ENCODE measurements around the gene RANBP3L.
"Not testable (repeated sequence)": the region's sequence is repeated elsewhere in the genome, so short reads cannot be mapped to it uniquely, and the experiment has no call there.

The RANBP3L gene, protein sequence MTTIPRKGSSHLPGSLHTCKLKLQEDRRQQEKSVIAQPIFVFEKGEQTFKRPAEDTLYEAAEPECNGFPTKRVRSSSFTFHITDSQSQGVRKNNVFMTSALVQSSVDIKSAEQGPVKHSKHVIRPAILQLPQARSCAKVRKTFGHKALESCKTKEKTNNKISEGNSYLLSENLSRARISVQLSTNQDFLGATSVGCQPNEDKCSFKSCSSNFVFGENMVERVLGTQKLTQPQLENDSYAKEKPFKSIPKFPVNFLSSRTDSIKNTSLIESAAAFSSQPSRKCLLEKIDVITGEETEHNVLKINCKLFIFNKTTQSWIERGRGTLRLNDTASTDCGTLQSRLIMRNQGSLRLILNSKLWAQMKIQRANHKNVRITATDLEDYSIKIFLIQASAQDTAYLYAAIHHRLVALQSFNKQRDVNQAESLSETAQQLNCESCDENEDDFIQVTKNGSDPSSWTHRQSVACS

DNA sequence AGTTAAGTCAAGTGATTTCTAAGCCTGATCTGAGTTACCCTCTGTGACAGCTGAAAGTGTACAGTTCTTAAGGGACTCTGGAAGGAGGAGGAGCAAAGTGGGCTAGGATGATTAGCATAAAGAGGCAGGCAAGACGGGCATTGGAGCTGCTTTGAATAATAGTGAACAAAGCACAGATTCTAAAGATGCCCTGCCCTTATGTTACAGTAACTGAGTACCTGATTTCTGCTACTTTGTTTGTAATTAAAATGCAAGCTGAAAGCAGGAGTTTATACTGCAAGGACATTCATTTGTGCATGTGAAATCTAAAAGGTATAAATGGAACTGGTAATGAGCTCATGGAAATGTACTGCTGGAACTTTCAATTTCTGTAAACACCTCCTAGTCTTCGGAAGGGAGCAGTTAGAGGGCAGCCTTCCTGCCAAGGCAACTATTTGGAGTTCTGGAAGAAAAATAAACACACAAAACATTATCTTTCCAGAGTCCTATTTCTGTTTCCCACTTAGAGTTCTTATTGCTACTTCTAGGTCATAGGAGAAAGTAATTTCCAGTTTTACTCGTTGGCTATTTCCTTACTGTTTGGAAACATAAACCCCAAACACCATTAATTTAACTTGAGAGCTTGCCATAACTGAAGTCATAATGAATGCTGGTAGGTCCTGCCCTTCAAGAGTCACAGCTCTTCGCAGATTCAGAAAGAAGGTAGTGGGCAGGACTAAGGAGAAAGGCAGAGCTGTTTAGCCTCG is at the start of gene RANBP3L:
TSS of gene RANBP3L (minus strand) at position 45 of the 746 bp plus-strand sequence. CDS start 486 bp downstream, outside the sequence.
- DNase-seq, result no peak

DNA sequence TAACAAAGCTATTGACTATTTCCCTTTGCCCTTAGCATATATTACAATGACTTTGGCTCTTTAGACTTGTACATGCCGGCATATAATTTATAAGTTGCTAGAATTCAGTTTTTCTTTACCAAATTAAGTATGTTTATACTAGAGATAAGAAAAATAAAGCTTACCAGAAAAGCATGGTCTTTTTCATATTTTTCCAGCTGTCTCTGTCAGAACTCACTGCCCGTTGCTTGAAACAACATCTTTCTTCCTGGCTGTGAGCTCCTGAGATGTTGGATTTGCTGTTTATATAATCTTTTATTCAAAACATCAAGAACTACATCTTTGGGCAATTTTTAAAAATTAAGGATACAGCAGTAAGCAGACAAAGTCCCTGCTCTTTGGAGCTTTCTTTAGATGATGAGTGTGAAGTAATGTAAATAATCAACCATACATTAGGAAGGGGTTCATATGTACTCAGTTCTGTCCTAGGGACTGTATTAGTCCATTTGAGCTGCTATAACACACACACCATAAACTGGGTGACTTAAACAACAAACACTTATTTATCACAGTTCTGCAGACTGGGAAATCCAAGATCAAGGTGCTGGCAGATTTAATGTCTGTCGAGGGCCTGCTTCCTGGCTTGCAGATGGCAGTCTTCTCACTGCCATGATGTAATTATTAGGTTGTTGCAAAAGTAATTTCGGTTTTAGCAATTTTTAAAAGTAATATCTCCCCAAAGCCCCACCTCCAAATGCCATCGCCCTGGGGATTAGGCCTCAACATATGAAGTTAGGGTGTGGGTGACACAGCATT is 45.4 kb upstream of the RANBP3L start:
- no peak for DNase-seq

DNA sequence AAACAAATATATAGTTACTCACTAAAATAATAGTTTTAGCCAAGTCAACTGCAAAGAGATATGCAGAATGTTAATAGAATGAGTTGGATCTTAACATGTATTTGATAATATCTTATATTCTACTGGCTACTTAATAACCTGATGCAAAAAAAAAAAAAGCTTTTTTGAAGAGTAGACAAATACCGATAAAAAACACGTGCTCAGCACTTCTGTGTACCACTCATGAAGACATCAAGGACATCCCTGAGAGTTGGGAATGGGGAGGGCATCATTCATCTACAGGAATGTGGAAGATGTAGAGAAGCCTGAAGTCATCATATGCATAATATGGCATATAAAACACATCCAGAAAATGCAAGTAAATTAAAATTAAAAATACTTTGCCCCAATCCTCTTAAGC is 43.2 kb upstream of the RANBP3L start:
- no peak for DNase-seq

DNA sequence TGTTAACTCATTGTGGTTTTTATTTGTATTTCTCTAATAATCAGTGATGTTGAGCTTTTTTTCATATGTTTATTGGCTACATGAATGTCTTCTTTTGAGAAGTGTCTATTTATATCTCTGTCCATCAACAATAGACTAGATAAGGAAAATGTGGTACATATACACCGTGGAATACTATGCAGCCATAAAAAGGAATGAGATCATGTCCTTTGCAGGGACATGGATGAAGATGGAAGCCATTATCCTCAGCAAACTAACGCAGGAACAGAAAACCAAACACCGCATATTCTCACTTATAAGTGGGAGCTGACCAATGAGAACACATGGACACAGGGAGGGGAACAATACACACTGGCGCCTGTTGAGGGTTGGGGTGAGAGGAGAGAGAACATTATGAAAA is 40.0 kb upstream of the RANBP3L start:
- DNase-seq, result not testable (repeated sequence)

DNA sequence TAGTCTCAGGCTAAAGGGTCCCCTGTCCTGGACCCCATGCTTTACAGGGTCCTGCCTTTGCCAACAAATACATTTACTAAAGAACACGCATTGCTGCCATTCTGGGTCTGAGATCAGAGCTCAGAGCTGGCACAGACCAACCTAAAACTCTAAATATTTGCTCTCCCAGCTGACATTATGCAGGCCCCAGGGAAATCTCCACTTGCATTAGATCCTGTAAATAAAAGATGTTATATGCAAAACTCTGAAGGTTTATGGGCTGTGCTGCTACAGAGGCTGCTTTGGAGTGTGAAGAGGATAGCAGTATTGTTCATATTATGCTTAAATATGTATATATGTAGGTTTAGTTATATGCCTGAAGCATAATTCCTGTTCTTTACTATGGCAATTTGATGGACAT is 35.9 kb upstream of the RANBP3L start:
- DNase-seq, result no peak

DNA sequence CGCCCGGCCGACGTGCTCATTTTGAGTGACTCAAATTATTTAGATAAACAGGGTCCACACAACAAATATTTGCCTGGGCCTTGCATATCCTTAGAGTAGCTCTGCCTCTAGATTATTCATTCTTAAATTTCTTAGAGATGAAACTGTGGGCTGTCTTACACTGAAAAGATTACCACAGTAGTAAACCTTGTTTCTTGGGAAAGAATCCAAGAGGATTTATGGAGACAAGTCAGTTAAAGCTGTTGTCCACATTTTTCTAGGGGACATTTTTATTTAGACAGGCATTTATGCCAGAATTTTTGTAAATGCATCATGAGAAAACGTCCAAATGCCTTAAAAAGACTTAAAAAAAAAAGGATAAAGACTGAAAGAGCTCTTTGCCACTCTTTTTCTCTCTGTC is 32.6 kb upstream of the RANBP3L start:
- no peak for DNase-seq

DNA sequence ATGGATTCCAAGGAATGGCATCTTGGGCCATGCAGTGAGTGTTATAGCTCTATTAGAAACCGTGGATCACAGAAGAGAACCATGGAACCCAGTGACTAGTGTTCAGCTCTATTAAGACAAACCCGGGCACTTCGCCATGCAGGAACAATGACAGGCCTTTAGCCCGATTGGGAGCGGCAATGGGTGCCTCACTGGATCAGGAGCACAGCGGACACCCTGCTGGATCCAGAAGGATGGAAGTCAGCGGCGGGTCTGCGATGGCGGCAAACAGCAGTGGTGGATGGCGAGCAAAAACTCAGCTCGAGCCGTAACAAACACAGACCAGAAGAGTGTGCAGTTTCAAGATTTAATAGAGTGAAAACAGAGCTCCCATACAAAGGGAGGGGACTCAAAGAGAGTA is 31.0 kb upstream of the RANBP3L start:
- DNase-seq, result not testable (repeated sequence)

DNA sequence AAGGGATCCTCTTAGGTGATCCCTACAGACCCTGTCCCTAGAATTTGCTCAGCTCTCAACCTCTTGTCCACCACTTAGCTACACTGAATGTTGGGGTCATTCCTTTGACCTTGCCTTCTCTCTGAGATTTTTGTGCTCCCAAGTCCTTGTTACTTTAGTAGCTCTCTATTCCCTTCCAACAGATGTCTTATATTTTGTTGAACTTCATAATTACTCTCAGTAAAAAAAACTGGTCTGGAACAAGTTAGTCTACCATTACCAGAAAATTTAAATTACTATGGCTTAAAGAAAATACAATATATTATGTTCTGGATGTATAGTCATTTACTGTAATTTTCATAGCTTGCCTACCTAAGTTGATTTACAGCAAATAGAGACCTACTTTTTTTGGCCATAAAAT is 23.5 kb upstream of the RANBP3L start:
- DNase-seq, result no peak

DNA sequence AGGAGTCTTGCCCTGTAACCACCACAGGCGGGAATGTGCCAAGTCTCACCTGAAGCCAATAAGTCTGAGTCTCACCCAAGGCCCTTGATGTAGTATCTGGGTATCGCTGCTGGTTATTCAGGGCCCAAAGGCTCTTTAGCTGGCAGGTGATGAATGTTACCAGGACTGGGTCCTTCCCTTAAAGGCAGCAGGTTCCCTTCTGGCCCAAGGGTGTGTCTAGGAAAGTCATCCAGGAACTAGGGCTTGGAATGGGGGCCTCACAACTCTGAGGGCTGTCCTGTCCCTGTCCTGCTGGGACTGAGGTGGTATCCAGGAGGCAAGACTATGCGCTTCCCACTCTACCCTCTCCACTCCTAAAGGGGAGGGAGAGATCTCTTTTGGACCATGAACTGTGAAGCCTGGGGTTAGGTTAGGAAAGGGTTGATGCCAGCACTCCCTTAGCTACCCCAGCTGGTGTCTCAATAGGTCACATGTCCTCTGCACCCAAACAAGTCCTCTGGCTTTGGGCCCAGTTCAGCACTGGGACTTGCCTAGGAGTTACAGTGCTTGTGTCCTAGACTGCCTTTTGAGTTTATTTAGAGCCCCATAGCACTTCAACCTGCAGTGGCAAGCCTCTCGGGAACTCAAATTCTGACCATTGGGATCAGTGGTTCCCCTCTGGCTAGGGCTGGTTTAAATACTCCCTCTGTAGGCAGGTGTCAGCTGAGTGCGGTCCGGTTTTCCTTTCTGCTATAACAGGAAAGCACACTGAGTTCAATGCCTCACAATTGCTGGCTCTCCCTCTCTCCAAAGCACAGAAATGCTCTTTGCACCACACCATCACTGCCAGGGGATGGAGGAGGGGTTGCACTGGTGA is 22.5 kb upstream of the RANBP3L start:
- no peak for DNase-seq

DNA sequence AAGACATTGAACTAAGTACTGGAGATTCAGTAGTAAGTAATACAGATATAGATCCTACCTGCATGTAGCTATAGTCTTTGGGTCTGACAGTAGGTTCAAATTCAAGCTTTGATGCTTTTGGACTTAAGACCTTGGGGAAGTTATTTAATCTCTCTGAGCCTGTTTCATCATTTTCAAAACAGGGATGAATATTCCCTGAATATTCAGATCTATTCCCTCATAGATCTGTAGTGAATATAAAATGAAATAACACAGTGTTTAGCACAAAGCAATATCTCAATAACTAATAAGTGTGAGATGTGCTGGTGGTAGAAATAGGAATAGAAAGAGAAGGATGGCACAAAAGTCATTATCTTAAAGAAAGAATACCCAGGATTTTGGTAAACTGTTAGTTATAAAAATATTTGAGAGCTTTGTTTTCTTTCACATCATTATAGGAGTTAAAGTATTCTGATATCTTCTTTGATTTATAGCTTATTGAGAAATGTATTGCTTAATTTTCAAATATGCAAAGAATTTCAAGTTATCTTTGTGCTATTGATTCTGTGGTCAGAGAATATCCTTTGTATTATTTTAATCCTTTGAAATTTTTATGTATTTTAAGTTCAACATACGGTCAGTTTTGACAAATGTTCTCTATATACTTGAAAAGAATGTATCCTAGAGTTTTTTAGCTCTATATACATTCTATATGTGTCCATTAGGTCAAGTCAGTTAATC is 11.4 kb upstream of the RANBP3L start:
- no peak for DNase-seq

DNA sequence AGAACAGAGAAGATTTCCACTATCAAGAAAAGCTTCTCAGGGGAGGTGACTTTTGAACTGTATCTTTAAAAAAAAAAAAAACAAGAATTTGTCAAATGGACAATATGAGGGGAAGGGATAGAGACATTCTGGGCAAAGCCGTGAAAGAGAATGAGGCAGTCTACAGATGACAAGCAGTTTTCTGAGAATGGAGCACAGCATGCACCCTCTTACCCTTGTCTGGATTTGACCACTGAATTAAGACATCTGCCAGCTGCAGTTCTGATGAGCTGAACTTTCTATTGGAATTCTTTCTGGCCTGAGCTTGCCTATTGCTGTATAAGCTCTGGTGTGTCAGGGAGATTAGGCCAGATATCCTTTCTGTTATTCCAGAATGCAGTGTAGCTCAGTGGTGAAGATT is 10.3 kb upstream of the RANBP3L start:
- no peak for DNase-seq

DNA sequence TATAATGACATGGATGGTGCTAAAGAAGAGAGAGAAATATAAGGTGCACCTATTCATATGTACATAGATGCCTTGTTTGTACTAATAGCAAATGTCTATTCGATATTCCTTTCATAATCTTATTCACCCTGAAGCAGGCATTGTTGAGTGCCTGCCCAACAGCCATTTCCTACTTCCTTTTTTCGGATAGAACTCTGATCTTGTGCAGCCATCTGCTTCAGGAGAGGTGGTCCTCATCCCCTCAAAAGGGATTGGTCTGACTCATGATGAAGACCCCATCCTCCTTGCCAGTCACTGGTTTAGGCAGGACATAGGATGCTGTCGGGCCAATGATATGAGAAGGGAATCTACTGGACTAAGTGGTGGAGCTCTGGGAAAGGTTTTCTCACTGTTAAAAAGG is 8.4 kb upstream of the RANBP3L start:
- DNase-seq, result no peak

DNA sequence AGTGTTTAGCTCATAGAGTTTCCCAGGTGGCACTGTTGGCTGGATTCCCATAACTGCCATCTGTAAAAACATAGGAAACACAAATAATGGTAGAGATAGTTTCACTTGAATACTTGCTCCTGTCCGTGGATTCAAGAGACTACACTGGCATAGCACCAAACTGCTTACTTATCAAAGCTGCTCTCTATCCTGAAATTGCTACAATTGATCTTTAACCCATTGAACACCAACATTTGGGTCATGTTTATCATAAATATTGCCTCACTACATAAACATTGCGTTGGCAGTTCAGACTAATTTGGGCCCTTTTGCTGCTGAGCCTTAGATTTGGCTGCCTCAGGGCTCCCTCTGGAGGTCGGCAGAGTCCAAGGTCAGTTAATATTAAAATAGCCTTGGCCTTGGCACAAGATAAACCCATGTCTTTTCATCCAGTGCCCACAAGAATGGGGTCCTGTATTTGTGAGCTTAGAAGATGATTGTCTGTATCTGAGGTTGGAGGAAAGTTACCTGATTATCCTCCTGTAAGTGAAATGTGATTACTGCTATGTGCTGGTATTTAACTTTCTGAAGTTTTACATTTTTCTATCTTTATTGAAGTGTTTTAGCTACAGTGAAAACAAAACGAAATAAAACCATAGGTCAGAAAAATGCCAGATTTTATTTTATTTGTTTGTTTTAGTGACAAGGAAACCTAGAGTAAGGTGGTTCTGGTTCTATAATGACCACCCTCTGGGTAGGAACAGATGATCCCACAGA is 4.0 kb upstream of the RANBP3L start:
- DNase-seq, result peak; percentile 20

DNA sequence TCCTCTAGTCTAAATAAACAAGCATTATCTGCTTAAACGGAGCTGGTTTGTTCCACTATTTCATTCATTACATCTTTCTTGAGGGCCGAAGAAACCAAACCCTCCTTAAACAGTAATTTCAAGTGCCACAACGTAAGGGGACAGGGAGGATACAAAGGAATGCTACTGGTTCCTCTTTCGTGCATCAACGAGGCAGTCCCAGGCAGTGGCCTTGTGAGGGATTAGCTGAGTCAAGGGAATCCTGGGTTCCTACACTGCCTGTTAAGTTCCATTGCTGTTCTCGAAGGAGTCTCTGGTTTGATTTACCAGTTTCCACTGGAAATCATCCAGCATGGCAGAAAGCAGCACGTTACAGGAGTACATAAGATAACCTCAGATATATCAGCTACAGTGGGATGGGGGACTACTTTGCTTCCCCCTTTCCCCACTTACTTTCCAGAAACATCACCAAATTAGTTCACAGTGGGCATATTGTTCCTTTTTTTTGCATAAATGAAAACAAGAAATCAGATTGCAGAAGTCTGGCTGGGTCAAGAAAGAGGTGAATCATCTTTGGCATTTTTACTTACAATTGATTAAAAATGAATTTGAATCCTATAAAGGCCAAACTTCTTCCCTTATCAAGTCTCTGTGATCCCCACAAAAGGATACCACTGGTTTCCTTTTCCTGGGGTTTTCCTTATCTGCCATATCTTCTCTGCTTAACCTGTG is 2.5 kb upstream of the RANBP3L start:
- DNase-seq, result no peak

DNA sequence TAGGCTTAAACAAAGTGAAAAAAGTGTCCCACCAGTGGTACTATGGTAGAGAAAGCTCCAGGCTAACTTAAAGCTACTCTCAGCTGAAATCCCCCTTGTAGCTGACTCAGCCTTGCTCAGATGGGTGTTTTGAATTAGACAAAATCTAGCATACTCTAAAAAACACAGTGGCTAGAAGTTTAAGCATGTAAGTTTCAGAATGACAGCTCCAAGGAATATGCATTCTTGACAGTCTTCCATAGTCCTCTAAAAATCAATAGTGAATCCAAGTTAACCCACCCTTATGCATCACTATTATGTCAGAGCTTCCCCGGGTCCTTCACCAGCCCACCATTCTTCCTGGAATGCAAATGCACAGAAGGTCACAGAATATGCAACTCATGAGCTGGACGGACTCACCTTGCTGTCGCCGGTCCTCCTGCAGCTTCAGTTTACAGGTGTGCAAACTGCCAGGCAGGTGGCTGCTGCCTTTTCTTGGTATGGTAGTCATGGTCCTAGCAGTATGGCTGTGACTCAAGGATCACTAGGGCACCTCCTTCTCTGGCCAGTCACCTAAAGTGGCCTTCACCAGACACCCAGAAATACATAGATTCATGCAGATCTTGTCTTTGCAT is 668 bp downstream of the RANBP3L start:
- DNase-seq, result peak; percentile 4

DNA sequence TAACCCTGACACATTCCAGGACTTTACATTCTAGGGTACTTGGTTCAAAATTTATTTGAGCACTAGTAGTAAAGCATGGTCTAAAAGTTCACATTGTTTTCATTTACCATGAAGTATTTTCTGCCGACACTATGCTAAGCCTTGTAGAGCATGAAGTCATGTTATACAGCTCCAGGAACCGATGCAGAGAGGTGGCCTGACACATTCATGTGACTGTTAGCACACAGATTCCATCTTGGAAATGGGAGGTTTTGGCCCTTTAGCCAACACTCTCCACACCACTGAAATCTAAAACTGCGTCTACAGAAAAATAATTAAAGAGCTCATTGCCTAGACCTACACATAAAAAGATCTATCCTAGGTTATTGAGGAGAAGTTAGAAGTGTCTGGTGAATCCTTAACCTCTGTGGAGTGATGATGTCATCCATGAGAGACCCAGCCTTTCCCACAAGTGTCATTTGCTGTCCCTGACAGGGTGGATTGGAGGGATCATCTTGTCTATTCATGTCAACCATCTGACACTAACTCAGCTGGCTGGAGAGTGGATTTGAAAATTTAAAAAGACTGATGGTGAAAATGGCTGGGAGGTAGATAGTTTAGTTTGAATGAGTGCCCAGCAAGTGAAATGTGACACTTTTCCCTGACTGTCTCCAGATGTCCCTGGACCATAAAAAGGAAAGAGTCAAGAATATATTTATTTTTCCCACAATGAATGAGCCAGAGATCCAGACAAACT is 1.3 kb downstream of the RANBP3L start:
- DNase-seq, result no peak

DNA sequence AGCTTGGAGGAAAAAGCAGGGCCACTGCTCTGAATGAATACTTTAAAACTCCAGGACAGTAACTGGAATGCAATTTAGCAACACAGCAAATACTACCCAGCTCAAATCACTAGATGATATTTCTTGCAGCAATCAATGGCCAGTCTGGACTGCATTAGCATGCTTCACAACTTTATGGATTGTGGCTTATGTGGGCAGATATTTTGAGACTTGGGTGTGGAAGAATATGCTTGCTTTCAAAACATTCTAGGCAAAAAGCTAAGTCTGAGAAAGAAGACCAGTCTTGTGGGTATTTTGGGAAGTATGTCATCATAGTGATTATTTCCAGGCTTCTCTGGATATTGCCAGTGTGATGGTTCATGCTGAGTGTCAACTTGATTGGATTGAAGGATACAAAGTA is 3.1 kb downstream of the RANBP3L start:
- DNase-seq, result no peak

DNA sequence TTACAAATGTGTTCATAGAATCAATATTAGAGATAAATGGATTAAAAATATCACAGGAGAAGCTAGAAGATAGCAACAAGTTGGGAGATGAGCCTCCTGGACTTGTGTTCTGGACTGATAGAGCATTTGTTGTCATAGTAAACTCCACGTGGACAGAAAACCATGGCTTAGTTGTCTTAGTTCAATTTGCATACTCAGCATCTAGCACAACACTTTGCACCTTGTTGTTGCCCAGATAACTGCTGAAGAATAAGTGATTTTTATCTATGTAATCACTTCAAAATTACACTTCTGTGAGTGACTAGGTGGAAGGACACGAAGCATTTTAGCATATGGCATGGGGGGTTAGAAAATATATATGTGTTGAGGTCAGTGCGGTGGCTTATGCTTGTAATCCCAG is 4.0 kb downstream of the RANBP3L start:
- DNase-seq, result no peak

Data from activated CD4-positive, alpha-beta T cell treated with anti-CD3 and anti-CD28 coated beads for 48 hours (primary cell).